ENCODE measurements around the gene GATA5. TPM values are rescaled to one million over a fixed set of nuclear protein-coding genes. Genes with fewer than 3 reads are reported as not detected.

The GATA5 gene
- total RNA-seq, 4 donors from 2014 or later: 0.23 to 2.1 (median 1.2) TPM

DNA sequence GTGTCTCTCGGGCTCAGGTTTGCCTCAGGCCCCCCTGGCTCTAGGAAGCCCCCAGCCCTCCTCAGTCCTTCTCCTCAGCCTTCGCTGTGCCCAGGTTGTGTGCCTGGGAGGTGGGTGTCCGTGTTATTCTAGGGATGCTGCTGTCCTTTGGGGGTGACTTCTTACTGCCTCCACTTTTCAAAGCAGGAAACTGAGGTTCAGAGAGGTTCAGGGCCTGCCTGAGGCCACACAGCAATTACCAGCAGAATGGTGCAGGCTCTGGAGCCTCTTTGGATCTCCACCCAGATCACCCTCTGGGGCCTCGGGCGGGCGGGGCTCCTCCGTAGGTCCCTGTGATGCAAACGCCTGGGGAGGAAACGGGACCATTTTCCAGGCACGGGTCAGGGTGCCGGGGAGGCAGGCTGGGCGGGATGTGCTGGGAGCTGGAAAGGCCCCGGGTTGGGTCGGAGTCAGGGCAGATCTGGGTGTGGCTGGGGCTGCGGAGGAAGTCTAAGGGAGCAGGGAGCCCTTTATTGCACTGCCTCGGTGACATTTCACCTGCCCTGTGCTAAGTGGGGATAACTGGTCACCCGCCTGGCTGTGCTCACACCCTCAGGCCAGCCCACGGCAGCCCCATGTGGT, 23.2 kb downstream of the GATA5 start:
- Histone ChIP-seq H3K27me3 (peaks cover 91% of the 10 kb centered on the region), H3K4me1 (no peaks in the 10 kb centered on the region), H3K27ac (no peak overlapping the region), H3K9me3 (no peaks in the 10 kb centered on the region), H3K4me3 (no peak overlapping the region), H3K36me3 (no peaks in the 10 kb centered on the region)
- TF ChIP-seq, protein P1, sequence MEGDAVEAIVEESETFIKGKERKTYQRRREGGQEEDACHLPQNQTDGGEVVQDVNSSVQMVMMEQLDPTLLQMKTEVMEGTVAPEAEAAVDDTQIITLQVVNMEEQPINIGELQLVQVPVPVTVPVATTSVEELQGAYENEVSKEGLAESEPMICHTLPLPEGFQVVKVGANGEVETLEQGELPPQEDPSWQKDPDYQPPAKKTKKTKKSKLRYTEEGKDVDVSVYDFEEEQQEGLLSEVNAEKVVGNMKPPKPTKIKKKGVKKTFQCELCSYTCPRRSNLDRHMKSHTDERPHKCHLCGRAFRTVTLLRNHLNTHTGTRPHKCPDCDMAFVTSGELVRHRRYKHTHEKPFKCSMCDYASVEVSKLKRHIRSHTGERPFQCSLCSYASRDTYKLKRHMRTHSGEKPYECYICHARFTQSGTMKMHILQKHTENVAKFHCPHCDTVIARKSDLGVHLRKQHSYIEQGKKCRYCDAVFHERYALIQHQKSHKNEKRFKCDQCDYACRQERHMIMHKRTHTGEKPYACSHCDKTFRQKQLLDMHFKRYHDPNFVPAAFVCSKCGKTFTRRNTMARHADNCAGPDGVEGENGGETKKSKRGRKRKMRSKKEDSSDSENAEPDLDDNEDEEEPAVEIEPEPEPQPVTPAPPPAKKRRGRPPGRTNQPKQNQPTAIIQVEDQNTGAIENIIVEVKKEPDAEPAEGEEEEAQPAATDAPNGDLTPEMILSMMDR (IDR thresholded peaks at IDR 0.05): no peak
- TF ChIP-seq POLR2AphosphoS5 (IDR thresholded peaks at IDR 0.05) (no peak), POLR2A (IDR thresholded peaks at IDR 0.05) (no peak), EP300 (IDR thresholded peaks at IDR 0.05) (no peak)
- whole genome bisulfite sequencing: 53% methylated on average over 5 of the region's 18 CpGs
- no peak for DNase-seq (ENCODE audit: low spot score in 2 of 2)

DNA sequence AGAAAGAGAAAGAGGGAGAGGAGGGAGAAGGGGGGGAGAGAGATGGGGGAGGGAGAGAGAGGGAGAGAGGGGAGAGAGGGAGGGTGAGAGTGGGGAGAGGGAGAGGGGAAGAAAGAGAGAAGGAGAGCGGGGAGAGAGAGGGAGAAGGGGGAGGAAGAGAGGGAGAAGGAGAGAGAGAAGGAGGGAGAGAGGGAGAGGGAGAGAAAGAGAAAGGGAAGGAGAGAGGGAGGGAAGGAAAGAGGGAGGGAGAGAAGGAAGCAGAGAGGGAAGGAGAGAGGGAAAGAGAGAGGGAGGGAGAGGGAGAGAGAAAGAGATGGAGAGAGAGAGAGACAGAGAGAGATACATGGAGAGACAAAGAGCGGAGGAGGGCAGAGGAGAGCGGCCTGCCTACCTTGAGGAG, 23.8 kb downstream of the GATA5 start:
- Histone ChIP-seq H3K4me3 (no peak overlapping the region), H3K27me3 (peaks cover 90% of the 10 kb centered on the region), H3K27ac (no peak overlapping the region), H3K9me3 (no peaks in the 10 kb centered on the region), H3K4me1 (no peaks in the 10 kb centered on the region), H3K36me3 (no peaks in the 10 kb centered on the region)
- WGBS: 85% methylated on average over 3 of the region's 3 CpGs
- TF ChIP-seq EP300 (IDR thresholded peaks at IDR 0.05): no peak
- no peak for TF ChIP-seq POLR2AphosphoS5 (IDR thresholded peaks at IDR 0.05)
- TF ChIP-seq, protein P1 (IDR thresholded peaks at IDR 0.05): no peak
- TF ChIP-seq POLR2A (IDR thresholded peaks at IDR 0.05): no peak
- DNase-seq (ENCODE audit: low spot score in 2 of 2): no peak

DNA sequence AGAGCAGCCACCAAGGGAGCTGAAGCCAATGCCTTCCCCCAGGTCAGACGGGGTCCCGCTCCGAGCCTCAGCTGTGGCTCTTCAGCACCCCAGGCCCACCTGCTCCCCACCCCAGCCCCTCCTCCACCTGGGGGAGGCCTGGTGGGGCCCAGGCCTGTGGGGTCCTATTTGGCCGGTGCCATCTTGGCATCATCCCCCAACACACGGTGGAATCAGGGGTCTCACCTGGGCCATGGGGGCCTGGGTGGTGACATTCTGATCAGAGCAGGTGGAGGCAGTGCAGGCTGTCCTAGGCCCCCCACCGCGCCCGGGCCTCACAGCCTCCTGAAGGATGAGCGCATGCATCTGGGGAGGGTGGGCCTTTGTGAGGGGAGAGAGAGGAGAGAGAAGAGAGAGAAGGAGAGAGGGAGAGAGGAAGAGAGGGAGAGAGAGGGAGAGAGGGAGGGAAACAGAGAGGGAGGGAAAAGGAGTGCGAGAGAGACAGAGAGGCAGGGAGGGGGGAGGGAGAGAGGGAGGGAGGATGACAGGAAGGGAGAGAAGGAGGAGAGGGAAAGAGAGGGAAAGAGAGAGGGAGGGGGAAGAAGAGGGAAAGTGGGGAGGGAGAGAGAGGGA, 24.5 kb downstream of the GATA5 start:
- H3K27me3 ChIP-seq: peaks cover 90% of the 10 kb centered on the region
- 60% methylated on average over 6 of the region's 10 CpGs for WGBS
- DNase-seq (ENCODE audit: low spot score in 2 of 2): no peak

DNA sequence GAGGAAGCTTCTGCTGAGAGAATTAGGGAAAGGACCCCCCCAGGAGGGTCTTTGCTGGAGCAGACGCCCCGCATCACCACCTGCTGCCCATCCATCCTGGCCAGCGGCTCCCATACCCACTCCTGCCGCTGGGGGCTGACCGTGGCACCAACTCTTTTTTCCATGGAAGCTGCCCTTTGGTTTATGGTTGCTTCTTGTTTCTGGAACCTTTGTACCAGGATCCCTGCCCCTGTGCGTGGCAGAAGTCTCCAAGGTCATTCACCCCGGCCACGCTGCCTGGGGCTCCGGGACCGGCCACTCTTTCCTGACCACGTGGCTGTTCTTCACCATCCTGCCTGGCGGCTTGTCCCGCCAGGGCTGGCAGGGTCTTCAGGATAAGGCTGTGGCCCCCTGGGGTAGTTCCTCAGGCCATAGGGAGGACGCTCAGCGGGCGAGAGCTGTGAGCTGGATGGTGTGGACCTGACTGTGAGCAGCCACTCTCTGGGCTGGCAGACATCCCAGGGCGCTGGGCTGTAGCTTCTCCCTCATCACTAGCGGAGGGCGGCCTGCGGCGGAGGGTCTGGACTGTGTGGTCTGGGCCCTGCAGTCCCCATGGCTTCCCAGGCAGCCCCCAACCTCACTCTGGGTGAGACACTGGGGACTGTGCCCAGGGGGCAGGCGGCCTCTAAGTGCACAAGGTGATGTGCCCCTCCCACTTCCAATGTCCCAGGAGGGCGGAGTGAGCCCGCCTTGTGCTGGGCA, 25.7 kb downstream of the GATA5 start:
- H3K27ac ChIP-seq: no peak overlapping the region
- H3K36me3 ChIP-seq: no peaks in the 10 kb centered on the region
- 78% methylated on average over 18 of the region's 24 CpGs for WGBS
- H3K4me1 ChIP-seq: no peaks in the 10 kb centered on the region
- no peak overlapping the region for H3K4me3 ChIP-seq
- no peaks in the 10 kb centered on the region for H3K9me3 ChIP-seq
- TF ChIP-seq, protein P1 (IDR thresholded peaks at IDR 0.05): no peak
- TF ChIP-seq POLR2A (IDR thresholded peaks at IDR 0.05): no peak
- no peak for TF ChIP-seq POLR2AphosphoS5 (IDR thresholded peaks at IDR 0.05)
- no peak for TF ChIP-seq EP300 (IDR thresholded peaks at IDR 0.05)
- DNase-seq (ENCODE audit: low spot score in 2 of 2): no peak
- peaks cover 89% of the 10 kb centered on the region for H3K27me3 ChIP-seq

More for the DNA sequence above, 24.5 kb downstream of the GATA5 start:
- Histone ChIP-seq H3K4me1 (no peaks in the 10 kb centered on the region), H3K36me3 (no peaks in the 10 kb centered on the region), H3K27ac (no peak overlapping the region), H3K4me3 (no peak overlapping the region), H3K9me3 (no peaks in the 10 kb centered on the region)
- TF ChIP-seq POLR2A (IDR thresholded peaks at IDR 0.05) (no peak), EP300 (IDR thresholded peaks at IDR 0.05) (no peak), POLR2AphosphoS5 (IDR thresholded peaks at IDR 0.05) (no peak)
- TF ChIP-seq, protein P1 (IDR thresholded peaks at IDR 0.05): no peak

DNA sequence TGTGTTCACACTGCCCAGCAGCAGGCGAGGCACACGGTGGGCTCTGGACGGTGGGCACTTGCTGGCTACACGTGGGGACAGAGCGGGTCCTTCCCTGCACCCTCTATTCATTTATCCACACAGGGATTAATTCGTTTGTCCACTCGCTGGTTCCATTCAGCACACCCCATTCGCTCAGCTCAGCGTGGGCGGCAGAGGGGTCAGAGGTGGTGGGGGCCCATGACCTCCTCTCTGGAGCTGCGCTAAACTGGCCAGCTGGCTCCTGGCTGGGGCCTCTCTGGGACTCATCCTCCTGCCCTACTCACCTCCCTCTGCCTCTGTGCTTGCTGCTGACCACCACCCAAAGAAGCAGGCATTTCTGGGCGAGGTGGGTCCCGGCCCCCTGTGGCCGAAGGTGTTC, 27.0 kb downstream of the GATA5 start:
- H3K4me1 ChIP-seq: no peaks in the 10 kb centered on the region
- 74% methylated on average over 14 of the region's 14 CpGs for WGBS
- no peak for DNase-seq (ENCODE audit: low spot score in 2 of 2)
- H3K36me3 ChIP-seq: no peaks in the 10 kb centered on the region
- H3K9me3 ChIP-seq: no peaks in the 10 kb centered on the region
- peaks cover 91% of the 10 kb centered on the region for H3K27me3 ChIP-seq
- H3K27ac ChIP-seq: no peak overlapping the region
- TF ChIP-seq POLR2A (IDR thresholded peaks at IDR 0.05): no peak
- TF ChIP-seq, protein P1 (IDR thresholded peaks at IDR 0.05): no peak
- TF ChIP-seq EP300 (IDR thresholded peaks at IDR 0.05): no peak
- no peak for TF ChIP-seq POLR2AphosphoS5 (IDR thresholded peaks at IDR 0.05)
- no peak overlapping the region for H3K4me3 ChIP-seq

Measured in suprapubic skin (tissue), 4 donors.